Activated CD8-positive, alpha-beta memory T cell treated with anti-CD3 and anti-CD28 coated beads, Interleukin-2, amount 50 U/mL, for 1 hour (primary cell): ENCODE results near the gene HAT1.
"Not testable (repeated sequence)": the region's sequence is repeated elsewhere in the genome, so short reads cannot be mapped to it uniquely, and the experiment has no call there.

Source experiments
- DNase-seq: peaks from one replicate; pipeline ENCODE4 v3.0.0-alpha.2; 2020; ENCODE audit errors: extremely low read depth

The HAT1 gene

DNA sequence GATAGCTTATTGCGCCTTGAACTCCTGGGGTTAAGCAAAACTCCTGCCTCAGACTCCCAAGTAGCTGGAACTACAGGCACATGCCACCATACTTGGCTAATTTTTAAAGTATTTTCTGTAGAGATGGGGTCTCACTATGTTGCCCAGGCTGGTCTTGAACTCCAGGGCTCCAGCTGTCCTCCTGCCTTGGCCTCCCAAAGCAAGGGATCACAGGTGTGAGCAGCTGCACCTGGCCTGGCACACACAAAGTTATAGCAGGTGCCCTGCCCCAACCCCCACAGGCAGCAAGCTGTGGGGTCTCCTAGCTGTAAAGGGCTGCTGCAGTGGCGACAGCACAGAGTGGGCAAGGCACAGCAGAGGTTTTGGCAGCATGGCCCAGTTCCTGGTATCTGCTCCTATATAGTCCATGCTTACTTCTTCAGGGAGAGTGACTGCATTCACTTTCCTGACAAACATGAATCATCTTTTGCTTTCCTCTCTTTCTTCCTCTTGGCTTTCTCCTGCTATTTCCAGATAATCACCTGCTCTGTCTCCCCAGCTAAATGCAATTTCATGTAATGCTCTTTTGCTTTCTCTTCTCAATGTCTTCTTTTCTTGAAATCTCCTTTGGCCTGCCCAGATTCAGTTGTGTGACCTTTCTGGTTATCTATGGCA is 50.2 kb downstream of the HAT1 start:
- no peak for DNase-seq

- no peak for DNase-seq
Observed at GRCh38 chr2:171979103-171979502, 56.8 kb downstream of the HAT1 start.

DNA sequence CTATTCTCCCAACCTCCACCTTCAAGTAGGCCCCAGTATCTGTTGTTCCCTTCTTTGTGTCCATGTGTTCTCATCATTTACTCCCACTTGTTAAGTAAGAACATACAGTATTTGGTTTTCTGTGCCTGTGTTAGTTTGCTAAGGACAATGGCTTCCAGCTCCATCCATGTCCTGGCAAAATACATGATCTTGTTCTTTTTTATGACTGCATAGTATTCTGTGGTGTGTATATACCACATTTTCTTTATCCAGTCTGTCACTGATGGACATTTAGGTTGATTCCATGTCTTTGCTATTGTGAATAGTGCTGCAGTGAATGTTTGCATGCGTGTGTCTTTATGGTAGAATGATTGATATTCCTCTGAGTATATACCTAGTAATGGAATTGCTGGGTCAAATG is 61.7 kb downstream of the HAT1 start:
- DNase-seq = not testable (repeated sequence)

- DNase-seq = no peak
Observed at GRCh38 chr2:171985076-171985475, 62.8 kb downstream of the HAT1 start.

GRCh38 chr2:171986778-171987177 is 64.5 kb downstream of the HAT1 start:
- no peak for DNase-seq

GRCh38 chr2:171991027-171991426 is 68.8 kb downstream of the HAT1 start:
- no peak for DNase-seq

GRCh38 chr2:171995586-171995985 is 73.3 kb downstream of the HAT1 start:
- DNase-seq = no peak

DNA sequence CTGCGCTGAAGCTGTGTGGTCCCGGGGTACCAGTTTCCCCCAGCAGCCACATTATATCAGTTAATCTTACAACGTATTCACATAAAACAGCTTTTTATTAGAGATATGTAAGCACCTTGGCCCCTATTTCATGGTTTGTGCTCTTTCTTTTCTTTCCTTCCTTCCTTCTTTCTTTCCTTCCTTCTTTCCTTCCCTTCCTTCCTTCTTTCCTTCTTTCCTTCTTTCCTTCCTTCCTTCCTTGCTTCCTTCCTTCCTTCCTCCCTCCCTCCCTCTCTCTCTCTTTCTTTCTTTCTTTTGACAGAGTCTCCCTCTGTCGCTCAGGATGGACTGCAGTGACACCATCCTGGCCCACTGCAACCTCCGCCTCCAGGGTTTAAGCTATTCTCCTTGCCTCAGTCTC is 73.8 kb downstream of the HAT1 start:
- no peak for DNase-seq

GRCh38 chr2:171997031-171997430 is 74.8 kb downstream of the HAT1 start:
- not testable (repeated sequence) for DNase-seq

DNA sequence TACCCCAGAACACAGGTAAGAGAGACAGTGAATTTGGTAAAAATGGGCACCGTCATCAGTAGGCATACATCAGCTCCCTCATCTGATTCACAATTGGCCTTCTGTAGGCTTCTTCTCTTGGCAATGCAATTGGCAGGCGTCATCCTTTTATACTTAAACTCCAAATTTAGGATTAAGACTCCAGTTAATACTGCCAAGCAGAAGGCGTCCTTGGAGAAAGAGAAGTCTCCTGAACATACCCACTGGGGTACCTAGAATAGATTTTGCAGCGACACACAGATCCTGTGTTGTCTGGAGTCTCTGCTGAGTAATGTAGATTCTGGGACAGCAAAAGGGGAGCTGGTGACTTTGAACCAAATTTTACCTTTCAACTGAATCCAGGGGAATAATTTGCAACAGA is 76.9 kb downstream of the HAT1 start:
- DNase-seq = no peak

GRCh38 chr2:171999604-172000469 is 77.6 kb downstream of the HAT1 start, which contains the start of gene METAP1D:
Gene METAP1D (plus strand): TSS chr2:171999953. CDS start chr2:171999970, 17 bp downstream.
- peak; percentile 41 for DNase-seq

- no peak for DNase-seq
Observed at GRCh38 chr2:172000696-172001361, 78.6 kb downstream of the HAT1 start.

DNA sequence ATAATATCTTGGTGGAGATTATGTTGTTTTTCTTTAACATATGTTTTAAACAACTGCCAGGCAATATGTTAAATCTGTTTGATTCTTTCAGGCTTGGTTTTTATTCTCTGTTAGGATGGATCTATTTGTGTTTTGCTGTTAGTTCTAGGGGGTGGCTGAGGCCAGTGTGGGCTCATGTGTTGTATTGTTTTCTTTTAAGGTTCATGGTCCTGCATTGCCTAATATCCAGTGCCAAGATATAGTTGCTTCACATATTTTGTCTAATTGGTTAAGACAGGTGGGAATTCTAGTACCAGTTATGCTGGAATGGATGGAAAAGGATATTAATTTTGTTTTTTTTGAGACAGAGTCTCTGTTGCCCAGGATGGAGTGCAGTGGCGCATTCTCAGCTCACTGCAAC is 85.1 kb downstream of the HAT1 start:
- no peak for DNase-seq

DNA sequence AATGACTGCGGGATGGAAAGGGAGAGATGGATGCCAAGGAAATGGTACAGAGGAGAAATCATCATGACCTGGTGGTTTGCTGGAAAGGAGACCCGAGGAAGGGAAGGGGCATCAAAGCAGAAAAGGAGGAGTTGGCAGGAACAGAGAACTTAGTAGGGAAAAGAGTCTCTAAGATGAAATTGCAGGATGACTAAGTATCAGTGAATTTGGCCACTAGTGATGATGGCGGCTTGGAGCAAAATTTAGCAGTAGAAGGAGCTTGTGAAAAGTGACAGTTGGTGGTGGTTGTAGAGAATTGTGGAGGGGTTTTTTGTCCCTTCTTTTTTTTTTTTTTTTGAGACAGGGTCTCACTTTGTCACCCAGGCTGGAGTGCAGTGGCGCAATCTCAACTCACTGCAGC is 87.6 kb downstream of the HAT1 start:
- no peak for DNase-seq

GRCh38 chr2:172011812-172012575 is 89.7 kb downstream of the HAT1 start:
- DNase-seq = no peak

- DNase-seq = no peak
Observed at GRCh38 chr2:172012677-172013391, 90.6 kb downstream of the HAT1 start.

DNA sequence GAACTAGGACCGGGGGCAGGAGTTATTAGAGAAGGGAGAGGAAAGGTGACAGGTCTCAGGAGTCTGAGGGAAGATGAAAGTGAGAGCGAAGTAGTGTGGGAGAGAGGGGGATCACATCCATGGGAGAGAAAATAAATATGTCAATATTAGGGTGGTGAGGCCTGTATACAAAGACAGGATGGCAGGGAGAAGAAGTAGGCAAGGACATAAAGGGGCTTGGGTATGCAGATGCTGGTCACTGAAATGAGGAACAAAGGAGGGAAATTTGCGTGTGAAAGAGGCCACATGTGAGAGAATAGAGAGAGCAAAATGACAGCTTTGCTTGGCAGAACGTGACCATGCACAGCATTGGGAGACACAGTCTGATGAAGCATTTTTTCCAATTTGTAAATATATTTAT is 91.1 kb downstream of the HAT1 start:
- DNase-seq = no peak

GRCh38 chr2:172021074-172021931 is 99.0 kb downstream of the HAT1 start:
- no peak for DNase-seq

DNA sequence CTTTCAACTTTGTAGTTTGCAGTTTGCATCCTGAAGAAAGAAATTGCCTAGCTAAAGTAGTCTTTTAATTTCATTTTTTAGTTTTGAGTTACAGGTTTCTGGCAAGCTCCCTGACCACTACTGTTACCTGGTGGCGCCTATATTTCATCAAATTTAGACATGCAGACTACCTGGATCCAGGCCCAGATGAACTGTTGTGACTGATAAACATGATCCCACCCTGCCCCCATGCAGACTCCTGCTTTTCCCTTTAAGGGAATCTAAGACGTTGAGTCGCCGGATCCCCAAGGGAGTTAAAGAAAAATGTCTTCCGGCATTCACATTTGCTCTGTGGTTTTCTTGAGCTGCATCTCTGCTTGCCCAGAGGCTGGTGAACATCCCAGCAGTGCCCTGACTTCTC is 99.7 kb downstream of the HAT1 start:
- no peak for DNase-seq

GRCh38 chr2:172031536-172031935 is 109.3 kb downstream of the HAT1 start:
- DNase-seq = no peak
